ENCODE data around the gene ERVK3-1.

DNA sequence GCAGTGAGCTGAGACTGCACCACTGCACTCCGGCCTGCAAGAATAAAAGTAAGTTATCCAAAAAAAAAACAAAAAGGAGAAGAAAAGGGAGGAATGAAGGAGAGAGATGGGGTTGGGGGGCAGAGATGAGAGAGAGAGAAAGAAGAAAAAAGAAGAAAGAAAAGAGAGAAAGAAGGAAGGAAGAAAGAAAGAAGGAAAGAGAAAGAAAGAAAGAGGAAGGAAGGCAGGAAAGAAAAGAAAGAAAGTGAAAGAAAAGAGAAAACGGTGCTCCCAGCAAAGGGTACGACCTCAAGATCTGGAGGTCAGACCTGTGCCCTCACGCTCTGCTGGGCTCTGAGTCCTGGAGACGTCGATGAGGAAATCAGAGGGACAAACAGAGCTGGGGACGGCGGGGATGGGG is 44.4 kb downstream of the ERVK3-1 start:
- TF ChIP-seq CTCF (IDR thresholded peaks at IDR 0.05) (no peak), POLR2AphosphoS5 (IDR thresholded peaks at IDR 0.05; ENCODE audit: low read depth, low read length) (no peak)
